ENCODE measurements around the gene ZSCAN10. TPM values are rescaled to one million over a fixed set of nuclear protein-coding genes. Genes with fewer than 3 reads are reported as not detected.

The ZSCAN10 gene
- total RNA-seq, 1 donor from 2014 or later, result not detected

DNA sequence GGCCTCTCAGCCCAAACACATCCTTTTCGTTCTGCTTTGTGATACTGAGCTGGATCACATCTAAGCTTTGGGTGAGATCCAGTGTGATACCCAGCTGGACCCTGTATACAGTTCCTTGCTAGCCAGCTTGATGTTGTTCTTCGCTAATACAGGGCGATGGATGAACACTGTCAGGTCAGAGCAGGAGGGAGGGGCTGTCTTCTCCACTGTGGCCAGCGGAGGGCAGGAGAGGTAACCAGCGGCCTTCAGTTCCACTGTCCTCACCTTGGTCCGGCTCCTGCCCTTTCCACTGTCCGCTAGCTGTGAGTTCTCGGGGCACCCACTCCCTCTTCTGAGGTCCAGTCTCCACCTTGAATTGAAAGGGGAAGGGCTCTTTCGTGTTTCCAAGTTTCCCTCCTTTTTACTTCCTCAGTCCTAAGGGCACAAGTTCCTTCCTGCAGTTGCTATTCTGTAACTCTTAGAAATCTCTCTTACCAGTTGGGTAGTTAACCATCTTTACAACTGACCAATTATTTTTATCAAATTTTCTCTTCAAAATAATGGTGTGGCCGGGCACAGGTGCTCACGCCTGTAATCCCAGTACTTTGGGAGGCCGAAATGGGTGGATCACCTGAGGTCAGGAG lies 32.8 kb upstream of the ZSCAN10 start:
- H3K27me3 ChIP-seq (ENCODE audit: low read depth), result no peaks in the 10 kb centered on the region
- no peak overlapping the region for H3K4me3 ChIP-seq
- peaks cover 57% of the 10 kb centered on the region for H3K4me1 ChIP-seq
- no peak for ATAC-seq
- intact Hi-C loops (cut with DNase I), result no loop called here
- H3K27ac ChIP-seq, result no peak overlapping the region
- H3K9me3 ChIP-seq, result no peaks in the 10 kb centered on the region
- no peak for DNase-seq
- TF ChIP-seq, protein P1, sequence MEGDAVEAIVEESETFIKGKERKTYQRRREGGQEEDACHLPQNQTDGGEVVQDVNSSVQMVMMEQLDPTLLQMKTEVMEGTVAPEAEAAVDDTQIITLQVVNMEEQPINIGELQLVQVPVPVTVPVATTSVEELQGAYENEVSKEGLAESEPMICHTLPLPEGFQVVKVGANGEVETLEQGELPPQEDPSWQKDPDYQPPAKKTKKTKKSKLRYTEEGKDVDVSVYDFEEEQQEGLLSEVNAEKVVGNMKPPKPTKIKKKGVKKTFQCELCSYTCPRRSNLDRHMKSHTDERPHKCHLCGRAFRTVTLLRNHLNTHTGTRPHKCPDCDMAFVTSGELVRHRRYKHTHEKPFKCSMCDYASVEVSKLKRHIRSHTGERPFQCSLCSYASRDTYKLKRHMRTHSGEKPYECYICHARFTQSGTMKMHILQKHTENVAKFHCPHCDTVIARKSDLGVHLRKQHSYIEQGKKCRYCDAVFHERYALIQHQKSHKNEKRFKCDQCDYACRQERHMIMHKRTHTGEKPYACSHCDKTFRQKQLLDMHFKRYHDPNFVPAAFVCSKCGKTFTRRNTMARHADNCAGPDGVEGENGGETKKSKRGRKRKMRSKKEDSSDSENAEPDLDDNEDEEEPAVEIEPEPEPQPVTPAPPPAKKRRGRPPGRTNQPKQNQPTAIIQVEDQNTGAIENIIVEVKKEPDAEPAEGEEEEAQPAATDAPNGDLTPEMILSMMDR (IDR thresholded peaks at IDR 0.05), result peak; percentile 47
- peaks cover 13% of the 10 kb centered on the region for H3K36me3 ChIP-seq

DNA sequence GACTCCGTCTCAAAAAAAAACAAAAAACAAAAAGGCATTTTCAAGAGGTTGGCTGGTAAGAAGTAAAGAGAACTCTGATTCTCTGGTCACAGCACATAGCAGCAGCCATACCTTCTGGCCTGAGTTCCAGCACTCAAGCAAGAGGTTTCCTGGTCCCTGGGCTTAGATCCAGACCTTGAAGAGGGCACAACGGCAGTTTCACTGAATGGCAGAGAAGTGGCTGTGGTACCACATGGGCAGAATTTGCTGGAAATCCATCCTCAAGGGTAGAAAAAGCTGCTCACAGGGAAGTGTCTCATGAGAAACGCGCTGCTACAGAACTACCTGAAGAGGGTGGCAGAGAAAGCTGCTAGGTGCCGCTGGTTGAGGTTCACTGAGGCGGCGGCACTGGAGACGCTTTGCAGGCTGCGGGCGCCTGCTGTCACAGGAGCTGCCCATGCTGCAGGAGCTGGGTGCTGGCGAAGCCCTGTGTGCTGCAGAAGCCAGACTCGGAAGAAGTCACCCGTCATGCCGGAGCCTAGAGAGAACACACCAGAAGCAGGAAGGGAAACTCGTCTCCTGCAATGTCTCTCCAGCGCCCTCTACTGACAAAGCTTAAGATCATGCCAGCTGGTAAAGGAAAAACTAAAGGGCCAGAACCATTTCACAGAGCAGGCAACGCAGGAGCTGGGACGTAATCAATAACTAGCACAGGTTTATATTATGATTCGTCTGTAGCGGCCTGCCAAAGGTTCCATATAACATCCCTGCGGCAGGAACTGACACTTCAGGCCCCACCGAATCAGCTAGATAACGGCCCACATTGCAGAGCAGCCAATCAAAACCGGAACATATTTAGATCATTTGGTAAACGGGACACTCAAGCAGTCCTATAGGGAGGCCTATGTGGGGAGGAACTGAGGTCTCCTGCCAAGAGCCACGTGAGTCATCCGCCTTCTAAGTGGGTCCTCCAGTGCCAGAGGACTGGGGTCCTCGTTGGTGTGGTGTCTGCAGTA lies 30.3 kb upstream of the ZSCAN10 start:
- intact Hi-C loops (cut with DNase I), result no loop called here
- peak overlapping the region; percentile 81 for H3K27ac ChIP-seq

DNA sequence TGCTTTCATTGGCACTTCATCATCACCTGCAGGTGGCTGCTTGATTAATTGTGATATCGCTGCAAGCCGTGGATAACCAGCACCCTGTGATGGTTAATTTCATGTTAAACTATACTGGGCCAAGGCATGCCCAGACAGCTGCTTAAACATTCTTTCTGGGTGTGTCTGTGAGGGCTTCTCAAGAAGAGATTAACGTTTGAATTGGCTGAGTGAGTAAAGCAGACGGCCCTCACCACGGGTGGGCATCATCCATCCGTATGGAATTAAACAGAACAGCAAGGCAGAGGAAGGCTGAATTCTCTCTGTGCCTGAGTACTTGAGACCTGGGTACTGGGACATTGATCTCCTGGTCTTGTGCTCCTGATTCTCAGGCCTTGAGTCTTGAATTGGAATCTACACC lies 28.7 kb upstream of the ZSCAN10 start:
- peaks cover 47% of the 10 kb centered on the region for H3K4me1 ChIP-seq
- no peaks in the 10 kb centered on the region for H3K9me3 ChIP-seq
- peaks cover 13% of the 10 kb centered on the region for H3K36me3 ChIP-seq
- no peak for ATAC-seq
- DNase-seq, result no peak
- intact Hi-C loops (cut with DNase I), result no loop called here
- no peak overlapping the region for H3K4me3 ChIP-seq
- H3K27ac ChIP-seq, result no peak overlapping the region
- no peaks in the 10 kb centered on the region for H3K27me3 ChIP-seq (ENCODE audit: low read depth)
- TF ChIP-seq, protein P1 (IDR thresholded peaks at IDR 0.05), result no peak

More for the DNA sequence above, 30.3 kb upstream of the ZSCAN10 start:
- Histone ChIP-seq H3K9me3 (no peaks in the 10 kb centered on the region), H3K4me1 (peaks cover 52% of the 10 kb centered on the region), H3K4me3 (peak overlapping the region; percentile 65), H3K27me3 (ENCODE audit: low read depth) (no peaks in the 10 kb centered on the region), H3K36me3 (peaks cover 13% of the 10 kb centered on the region)
- TF ChIP-seq, protein P1 (IDR thresholded peaks at IDR 0.05), result peak; percentile 90
- ATAC-seq (peak; percentile 83 to 89), DNase-seq (peak; percentile 78)

DNA sequence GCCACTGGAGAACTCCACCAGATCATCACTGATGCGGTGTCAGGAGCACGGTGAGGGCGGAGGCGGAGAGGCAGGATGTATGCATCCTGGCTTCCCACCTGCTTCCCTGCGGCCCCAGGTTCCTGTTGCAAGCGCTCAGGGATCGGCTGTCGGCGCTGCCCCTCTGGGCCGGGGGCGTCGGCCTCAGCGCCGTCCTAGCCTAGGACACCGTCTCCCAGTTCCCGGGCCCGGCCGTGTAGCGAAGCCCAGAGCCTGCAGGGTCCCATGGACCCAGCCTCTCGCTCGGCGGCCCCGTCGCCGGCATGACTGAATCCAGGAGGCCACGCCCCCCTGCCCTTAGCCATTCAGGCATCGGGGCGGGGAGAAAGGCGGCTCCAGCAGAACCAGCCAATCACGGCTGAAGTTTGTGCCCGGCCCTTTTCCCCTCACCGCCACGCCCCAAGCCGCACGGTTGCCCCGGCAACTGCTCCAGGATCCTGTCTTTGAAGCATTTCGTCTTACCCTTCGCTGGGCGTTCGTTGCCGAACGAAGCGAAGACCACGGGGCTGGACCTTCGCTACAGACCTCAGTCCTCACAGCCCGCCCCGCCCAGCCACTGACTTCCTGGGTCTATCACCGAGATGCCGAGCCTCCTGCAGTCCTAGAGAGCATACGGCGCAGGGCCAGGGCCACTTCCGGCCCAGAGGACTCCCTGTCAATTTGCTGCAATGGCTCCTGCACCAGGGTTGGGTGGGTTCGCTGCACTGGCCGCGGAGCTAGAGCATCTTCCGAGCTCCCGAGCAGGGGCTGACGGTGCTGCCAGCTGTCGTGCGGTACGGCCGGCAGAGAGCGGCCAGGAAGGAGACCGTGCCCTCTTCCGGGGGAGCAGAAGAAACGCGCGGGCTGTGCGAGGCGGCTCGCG lies 25.1 kb upstream of the ZSCAN10 start:
- no peaks in the 10 kb centered on the region for H3K9me3 ChIP-seq
- intact Hi-C loops (cut with DNase I), result no loop called here

More for the DNA sequence above, 25.1 kb upstream of the ZSCAN10 start:
- Histone ChIP-seq H3K4me3 (peak overlapping the region; percentile 73), H3K27me3 (ENCODE audit: low read depth) (no peaks in the 10 kb centered on the region), H3K36me3 (peaks cover 18% of the 10 kb centered on the region), H3K4me1 (peaks cover 31% of the 10 kb centered on the region), H3K27ac (peak overlapping the region; percentile 81)
- ATAC-seq, result peak; percentile 96 to 99
- DNase-seq, result peak; percentile 98
- TF ChIP-seq, protein P1 (IDR thresholded peaks at IDR 0.05), result no peak
